ENCODE measurements around the gene TMEM88. TPM values are rescaled to one million over a fixed set of nuclear protein-coding genes. Genes with fewer than 3 reads are reported as not detected.

The TMEM88 gene
- total RNA-seq, 1 donor from 2014 or later, result 32.4 TPM

DNA sequence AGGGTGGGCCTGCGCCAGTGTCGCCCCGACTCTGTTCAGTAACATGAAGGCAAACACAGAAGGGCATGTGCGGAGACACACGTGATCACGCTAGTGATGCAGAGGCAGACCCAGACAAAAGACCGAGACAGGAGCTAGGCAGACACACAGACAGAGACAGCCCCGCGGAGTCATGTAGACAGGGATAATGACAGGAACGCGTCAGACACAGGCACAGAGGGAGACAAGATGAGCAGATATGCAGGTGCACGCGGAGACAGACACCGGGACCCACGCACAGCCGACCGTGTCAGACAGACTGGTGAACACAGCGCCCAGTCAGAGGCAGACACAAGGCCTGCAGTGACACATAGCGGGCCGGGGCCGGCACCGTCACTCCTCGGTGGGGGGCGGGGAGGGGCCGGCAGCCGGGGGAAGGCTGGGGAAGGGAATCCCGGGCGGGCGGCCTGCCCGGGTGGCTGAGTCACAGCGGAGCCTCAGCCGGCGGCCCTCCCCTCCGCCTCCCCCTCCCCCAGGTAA, 13.4 kb upstream of the TMEM88 start:
- peak; percentile 60 for ATAC-seq (ENCODE audit: poor library complexity)
- peak; percentile 92 for DNase-seq
- intact Hi-C loops (cut with DNase I), result loop anchor here (10.0 kb wide), 1 partner anchor 827 kb away; the partner anchor contains the start of gene RNASEK

DNA sequence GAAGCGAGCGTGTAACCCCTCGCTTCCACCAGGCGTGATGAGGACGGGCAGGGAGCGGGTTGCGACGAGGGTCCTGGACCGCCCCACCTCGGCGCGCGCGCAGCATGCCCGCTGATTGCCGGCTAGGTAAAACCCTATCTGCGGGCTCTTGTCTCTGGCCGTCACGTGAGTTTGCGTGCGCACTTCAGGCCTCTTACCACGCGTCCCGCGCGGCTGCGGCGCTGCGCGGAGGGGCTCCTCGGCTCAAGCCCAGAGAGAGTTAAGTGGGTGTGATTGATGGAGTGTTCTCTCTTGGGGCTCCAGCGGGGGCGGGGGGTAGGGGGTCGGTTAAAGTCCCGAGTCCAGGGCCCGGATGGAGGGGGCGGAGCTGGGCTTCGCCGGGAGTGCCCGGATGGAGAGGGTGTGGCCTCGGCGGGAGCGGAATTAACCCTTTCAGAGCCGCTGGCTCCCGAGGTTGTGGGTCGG, 12.9 kb upstream of the TMEM88 start:
- intact Hi-C loops (cut with DNase I), result loop anchor here (10.0 kb wide), 1 partner anchor 827 kb away; the partner anchor contains the start of gene RNASEK
- peak; percentile 94 for DNase-seq
- peak; percentile 78 for ATAC-seq (ENCODE audit: poor library complexity)

GRCh38 chr17:7842380-7843256, 12.2 kb upstream of the TMEM88 start:
- ATAC-seq (ENCODE audit: poor library complexity) (peak; percentile 14), DNase-seq (peak; percentile 85)
- intact Hi-C loops (cut with DNase I), result loop anchor here (1.0 to 10.0 kb wide), 2 partner anchors 15 to 828 kb away; partner anchors contain the start of genes NAA38 and RNASEK

GRCh38 chr17:7843257-7843535, 11.7 kb upstream of the TMEM88 start:
- DNase-seq, result no peak

GRCh38 chr17:7843536-7844291, 11.2 kb upstream of the TMEM88 start:
- intact Hi-C loops (cut with DNase I), result loop anchor here (1.0 to 10.0 kb wide), 2 partner anchors 14 to 829 kb away; partner anchors contain the start of genes NAA38 and RNASEK
- peak; percentile 88 for DNase-seq

More at GRCh38 chr17:7843257-7843535, 11.7 kb upstream of the TMEM88 start:
- no peak for ATAC-seq (ENCODE audit: poor library complexity)
- intact Hi-C loops (cut with DNase I), result loop anchor here (1.0 to 10.0 kb wide), 2 partner anchors 14 to 828 kb away; partner anchors contain the start of genes NAA38 and RNASEK

DNA sequence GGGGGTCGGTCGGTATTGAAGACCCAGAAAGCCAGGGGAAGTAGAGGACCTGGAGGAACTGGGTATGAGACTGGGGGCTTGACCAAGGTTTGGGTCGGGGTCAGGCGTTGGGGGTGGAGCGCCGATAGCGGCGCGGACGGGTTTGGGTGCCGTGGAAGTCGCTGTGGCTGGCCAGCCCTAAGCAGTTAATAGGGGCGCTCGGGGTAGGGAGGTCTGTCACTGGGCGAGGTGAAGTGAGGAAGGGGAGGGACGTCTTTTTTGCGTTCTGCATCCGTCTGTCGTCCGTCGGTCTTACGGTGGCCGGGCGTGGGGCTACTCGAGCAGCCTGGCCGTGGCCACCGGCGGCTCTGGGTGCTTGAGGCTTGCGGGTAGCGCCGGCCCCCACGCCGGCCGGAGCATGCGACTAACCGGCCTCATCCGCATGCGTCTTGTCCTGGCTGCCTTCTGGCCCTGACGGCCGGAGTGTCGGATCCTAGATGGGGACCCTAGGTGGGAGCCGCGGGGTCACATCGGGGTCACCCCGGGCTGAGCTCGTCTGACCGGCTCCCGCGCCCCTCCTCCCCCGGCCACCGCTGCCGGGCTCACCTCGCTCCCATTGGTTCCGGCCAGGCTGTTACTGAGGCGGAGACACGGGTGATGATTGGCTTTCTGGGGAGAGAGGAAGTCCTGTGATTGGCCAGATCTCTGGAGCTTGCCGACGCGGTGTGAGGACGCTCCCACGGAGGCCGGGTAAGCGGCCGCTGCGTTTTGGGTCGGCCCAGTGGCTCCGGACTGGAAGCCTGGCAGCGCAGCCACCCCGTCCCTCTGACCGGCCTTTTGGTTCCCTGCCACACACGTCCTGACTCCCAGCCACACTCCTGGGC, 10.3 kb upstream of the TMEM88 start:
- ATAC-seq (ENCODE audit: poor library complexity) (peak; percentile 74), DNase-seq (peak; percentile 93)
- intact Hi-C loops (cut with DNase I), result loop anchor here (10.0 kb wide), 1 partner anchor 830 kb away; the partner anchor contains the start of gene RNASEK

More at GRCh38 chr17:7843536-7844291, 11.2 kb upstream of the TMEM88 start:
- peak; percentile 35 for ATAC-seq (ENCODE audit: poor library complexity)

- intact Hi-C loops (cut with DNase I), result loop anchor here (10.0 kb wide), 1 partner anchor 831 kb away; the partner anchor contains the start of gene RNASEK
- no peak for DNase-seq
- ATAC-seq (ENCODE audit: poor library complexity), result no peak
These were observed 9.4 kb upstream of the TMEM88 start for GRCh38 chr17:7845359-7846062.

DNA sequence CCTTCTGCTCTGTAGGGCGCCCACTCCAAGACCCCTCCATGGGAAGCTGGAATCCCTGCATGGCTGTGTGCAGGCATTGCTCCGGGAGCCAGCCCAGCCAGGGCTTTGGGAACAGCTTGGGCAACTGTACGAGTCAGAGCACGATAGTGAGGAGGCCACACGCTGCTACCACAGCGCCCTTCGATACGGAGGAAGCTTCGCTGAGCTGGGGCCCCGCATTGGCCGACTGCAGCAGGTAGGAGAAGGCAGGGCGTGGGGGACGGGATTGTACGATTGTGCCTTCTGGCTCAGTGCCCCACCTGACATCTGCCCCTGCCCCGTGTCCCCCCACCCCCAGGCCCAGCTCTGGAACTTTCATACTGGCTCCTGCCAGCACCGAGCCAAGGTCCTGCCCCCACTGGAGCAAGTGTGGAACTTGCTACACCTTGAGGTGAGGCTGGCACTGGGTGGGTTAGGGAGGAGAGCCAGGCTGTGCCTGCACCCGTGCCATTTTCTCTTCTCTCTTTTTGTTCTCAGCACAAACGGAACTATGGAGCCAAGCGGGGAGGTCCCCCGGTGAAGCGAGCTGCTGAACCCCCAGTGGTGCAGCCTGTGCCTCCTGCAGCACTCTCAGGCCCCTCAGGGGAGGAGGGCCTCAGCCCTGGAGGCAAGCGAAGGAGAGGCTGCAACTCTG, 8.7 kb upstream of the TMEM88 start:
- ATAC-seq (ENCODE audit: poor library complexity), result no peak
- DNase-seq, result no peak
- intact Hi-C loops (cut with DNase I), result loop anchor here (10.0 kb wide), 1 partner anchor 831 kb away; the partner anchor contains the start of gene RNASEK

- no peak for ATAC-seq (ENCODE audit: poor library complexity)
- DNase-seq, result no peak
- intact Hi-C loops (cut with DNase I), result loop anchor here (10.0 kb wide), 1 partner anchor 832 kb away; the partner anchor contains the start of gene RNASEK
These were observed 7.9 kb upstream of the TMEM88 start for GRCh38 chr17:7846765-7847661.

GRCh38 chr17:7848131-7848579, 6.7 kb upstream of the TMEM88 start:
- no peak for ATAC-seq (ENCODE audit: poor library complexity)

GRCh38 chr17:7848739-7849129, 6.1 kb upstream of the TMEM88 start:
- intact Hi-C loops (cut with DNase I), result loop anchor here (10.0 kb wide), 1 partner anchor 834 kb away; the partner anchor contains the start of gene RNASEK
- DNase-seq (no peak), ATAC-seq (ENCODE audit: poor library complexity) (no peak)

More at GRCh38 chr17:7848131-7848579, 6.7 kb upstream of the TMEM88 start:
- no peak for DNase-seq
- intact Hi-C loops (cut with DNase I), result loop anchor here (10.0 kb wide), 1 partner anchor 833 kb away; the partner anchor contains the start of gene RNASEK

- DNase-seq, result no peak
- ATAC-seq (ENCODE audit: poor library complexity), result no peak
- intact Hi-C loops (cut with DNase I), result loop anchor here (10.0 kb wide), 1 partner anchor 834 kb away; the partner anchor contains the start of gene RNASEK
These were observed 5.6 kb upstream of the TMEM88 start for GRCh38 chr17:7849130-7849750.

DNA sequence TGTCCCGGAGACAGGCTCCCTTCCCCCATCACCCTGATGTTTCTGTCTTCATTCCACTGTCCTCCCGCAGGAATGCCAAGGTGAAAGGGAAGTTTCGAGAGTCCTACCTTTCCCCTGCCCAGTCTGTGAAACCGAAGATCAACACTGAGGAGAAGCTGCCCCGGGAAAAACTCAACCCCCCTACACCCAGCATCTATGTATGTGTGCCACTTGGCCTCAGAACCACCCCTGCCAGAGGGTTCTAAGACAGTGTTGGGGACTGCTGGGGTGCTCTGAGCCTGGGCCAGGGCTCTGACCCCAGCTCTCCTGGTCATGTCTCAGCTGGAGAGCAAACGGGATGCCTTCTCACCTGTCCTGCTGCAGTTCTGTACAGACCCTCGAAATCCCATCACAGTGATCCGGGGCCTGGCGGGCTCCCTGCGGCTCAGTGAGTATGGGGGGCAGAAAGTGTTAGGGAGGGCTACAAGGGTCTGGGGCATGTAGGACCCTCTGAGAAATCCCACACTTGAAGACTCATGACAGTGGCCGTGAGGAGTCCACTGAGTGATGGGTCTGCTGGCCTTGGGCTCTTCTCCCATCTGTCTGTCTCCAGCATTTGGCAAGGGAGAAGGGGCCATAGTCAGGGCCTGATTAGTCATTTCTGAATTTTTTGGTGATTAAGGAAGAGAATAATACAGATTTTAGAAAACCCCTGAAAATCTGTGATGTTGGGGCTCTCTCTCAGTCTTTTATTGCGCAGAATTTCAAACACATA, 4.9 kb upstream of the TMEM88 start:
- ATAC-seq (ENCODE audit: poor library complexity), result no peak
- intact Hi-C loops (cut with DNase I), result loop anchor here (10.0 kb wide), 1 partner anchor 835 kb away; the partner anchor contains the start of gene RNASEK
- DNase-seq, result no peak

- no peak for DNase-seq
- no peak for ATAC-seq (ENCODE audit: poor library complexity)
- intact Hi-C loops (cut with DNase I), result no loop called here
These were observed 4.0 kb upstream of the TMEM88 start for GRCh38 chr17:7850701-7851437.

All from Right ventricle myocardium superior (tissue), 1 donor.